Stimulated activated CD8-positive, alpha-beta memory T cell treated with anti-CD3 and anti-CD28 coated beads, Interleukin-7, amount 100 ng/mL, for 4 hours (primary cell): ENCODE results near the gene LRRC2.
"Not testable (repeated sequence)": the region's sequence is repeated elsewhere in the genome, so short reads cannot be mapped to it uniquely, and the experiment has no call there.

Source experiments
- DNase-seq, 2 donors: peaks; one replicate each; pipeline ENCODE4 v3.0.0-alpha.2; 2020; ENCODE audit warnings: low read depth in 2 of 2

The LRRC2 gene, protein sequence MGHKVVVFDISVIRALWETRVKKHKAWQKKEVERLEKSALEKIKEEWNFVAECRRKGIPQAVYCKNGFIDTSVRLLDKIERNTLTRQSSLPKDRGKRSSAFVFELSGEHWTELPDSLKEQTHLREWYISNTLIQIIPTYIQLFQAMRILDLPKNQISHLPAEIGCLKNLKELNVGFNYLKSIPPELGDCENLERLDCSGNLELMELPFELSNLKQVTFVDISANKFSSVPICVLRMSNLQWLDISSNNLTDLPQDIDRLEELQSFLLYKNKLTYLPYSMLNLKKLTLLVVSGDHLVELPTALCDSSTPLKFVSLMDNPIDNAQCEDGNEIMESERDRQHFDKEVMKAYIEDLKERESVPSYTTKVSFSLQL

DNA sequence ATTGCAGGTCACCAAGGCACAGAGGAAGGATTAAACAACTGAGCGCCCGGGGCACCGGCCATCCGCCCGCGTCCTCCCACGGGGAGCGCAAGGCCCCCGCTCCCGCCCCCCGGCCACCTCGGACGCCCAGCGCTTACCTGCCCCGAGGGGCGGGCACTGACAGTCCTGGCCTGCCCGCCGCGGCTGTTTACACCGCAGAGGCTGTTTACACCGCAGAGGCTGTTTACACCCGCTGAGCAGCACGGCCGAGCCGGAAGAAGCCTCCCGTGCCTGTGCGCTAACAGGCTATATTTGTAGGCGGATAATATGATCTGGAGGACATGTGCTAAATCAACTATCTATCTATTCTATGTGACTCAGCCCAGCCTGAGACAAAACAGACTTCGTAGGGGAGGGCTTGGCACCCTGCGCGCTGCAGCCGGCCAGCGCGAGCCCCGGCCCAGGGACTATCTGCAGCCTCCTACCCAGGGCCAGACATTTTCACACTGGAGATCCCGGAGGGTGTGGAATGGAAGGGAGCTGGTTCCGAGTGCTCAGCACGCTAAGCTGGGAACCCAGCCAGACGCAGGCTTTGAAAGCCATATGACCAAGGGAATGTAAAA, at the start of gene LRRC2:
LRRC2 (minus strand) TSS at position 263 of the 602 bp plus-strand sequence. CDS start 14,711 bp downstream, outside the sequence.
- DNase-seq: peak in 1 of 2 donors; percentile 6

- no peak for DNase-seq
These were observed 49.1 kb upstream of the LRRC2 start for GRCh38 chr3:46615050-46615775.

DNA sequence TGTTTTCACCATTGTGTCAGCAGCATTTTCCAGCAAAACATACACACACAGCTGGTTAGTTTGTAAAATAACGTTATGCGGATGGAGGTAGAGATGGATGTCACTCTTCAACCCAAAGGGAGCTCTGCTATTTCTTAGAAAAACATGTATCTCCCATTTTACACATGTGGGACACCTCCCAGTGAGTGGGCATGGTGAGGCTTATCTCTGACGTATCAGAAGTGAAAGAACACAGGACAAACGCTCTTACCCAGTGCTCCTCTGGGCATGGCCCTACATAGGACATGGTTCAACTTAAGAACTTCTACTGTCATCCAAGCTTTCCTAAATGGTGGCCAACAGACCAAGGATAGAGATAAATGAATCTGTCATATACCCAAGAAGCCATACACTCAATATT, 48.3 kb upstream of the LRRC2 start:
- DNase-seq: no peak

- DNase-seq: no peak
These were observed 47.4 kb upstream of the LRRC2 start for GRCh38 chr3:46613313-46614005.

GRCh38 chr3:46612324-46612723, 46.2 kb upstream of the LRRC2 start, which contains the start of gene FAM240A:
FAM240A (plus strand) TSS chr3:46612525; CDS start chr3:46612684, 159 bp downstream.
- no peak for DNase-seq

- DNase-seq: no peak
These were observed 44.0 kb upstream of the LRRC2 start for GRCh38 chr3:46609944-46610722.

GRCh38 chr3:46609212-46609721, 43.2 kb upstream of the LRRC2 start:
- DNase-seq: no peak

DNA sequence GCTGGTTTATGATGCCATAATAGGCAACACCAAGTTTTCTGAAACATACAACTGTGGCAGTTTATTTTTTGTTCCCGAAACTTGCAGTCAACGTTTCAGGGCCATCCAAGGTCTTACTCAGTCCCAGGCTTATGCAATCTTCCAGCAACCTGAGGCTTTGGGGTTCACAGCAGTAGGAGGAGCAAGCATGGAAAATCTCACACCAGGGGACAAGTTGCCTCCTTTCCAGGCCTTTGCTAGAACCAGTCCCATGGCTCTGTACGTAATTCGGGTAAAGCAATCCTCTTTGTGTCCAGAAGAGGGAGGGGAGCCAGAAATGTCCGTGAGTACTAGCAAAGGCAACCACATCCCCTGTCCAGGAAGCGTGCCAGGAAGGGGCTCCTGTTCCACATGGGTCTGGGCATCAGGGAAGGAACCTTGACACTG, 41.5 kb upstream of the LRRC2 start:
- no peak for DNase-seq

DNA sequence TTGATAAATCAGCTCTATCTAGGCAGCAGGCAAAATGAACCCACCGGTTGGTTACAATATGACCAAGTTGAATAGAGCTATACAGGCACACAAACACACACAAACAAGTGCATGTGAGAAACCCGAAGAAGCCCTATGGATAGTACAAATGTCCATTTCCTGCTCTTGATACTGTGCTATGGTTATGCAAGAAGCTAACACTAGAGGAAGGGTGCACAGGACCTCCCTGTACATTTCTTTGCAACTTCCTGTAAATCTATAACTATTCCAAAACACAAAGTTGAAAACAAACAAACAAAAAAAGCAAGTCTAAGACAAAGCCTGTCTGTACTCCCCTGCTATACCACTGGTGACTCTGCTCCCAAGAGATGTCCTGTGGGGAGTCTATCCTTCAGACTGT, 38.0 kb upstream of the LRRC2 start:
- no peak for DNase-seq

DNA sequence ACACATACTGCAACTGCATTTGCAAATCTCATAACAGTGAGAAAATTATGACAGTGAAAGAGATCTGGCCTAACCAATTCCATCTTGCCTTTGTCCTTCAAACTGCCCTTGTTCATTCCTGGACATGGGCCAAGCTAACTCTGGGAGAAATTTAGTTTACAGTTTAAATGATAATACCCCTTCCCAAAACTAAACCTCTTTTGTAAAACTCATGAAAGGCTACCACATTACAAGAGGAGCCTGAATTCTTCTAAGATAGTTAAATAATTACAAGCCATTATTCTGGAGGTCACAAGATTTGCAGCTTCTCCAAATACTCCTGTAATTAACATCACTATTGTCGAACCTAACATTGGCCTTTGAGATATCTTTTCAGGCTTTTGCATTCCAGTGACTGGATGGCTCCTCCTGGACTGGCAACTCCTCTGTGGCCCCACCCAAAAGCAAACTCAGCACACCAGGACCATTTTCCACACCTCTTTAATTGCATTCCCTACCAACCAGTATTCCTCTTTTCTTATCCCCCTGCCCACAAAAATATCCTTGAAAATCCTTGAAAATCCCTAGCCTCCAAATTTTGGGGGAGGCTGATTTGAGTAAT, 37.4 kb upstream of the LRRC2 start:
- DNase-seq: no peak

DNA sequence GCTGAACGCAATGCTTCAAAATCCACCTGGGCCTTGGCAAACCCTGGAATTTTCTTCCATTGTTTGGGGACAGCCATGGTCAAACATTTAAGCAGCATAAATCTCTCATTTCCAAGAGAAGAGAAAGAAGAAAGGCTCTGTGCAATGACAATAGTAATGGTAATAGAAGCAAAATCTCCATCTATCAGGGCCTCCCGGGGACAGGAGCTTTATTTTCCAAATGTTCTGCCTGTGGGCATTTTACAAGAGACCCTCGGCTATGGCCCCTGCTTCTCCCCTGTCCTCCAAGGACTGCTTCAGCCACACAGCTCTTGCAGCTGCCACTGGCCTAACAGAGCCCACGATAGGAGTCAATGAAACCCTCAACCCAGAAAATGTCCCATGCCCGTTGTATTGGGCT, 33.5 kb upstream of the LRRC2 start:
- no peak for DNase-seq

GRCh38 chr3:46595819-46596314, 29.8 kb upstream of the LRRC2 start:
- DNase-seq: no peak

DNA sequence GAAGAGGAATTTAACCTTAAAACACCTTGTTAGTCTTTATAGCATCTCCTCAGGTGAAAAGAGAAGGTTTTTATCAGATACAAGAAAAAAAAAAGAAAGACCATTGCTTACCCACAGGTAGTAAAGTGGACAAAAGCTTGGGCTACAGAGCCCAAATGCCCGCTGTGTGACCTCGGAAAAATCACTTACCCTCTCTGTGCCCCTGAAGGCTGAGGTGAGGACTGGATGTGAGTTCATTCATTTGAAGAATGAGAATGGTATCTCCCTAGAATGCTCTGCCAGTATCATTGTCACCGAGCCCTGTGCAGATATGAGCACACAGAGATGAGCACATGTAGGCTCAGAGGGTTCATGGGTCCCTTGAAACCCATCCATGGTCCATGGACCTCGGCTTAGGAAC, 28.6 kb upstream of the LRRC2 start:
- DNase-seq: no peak

DNA sequence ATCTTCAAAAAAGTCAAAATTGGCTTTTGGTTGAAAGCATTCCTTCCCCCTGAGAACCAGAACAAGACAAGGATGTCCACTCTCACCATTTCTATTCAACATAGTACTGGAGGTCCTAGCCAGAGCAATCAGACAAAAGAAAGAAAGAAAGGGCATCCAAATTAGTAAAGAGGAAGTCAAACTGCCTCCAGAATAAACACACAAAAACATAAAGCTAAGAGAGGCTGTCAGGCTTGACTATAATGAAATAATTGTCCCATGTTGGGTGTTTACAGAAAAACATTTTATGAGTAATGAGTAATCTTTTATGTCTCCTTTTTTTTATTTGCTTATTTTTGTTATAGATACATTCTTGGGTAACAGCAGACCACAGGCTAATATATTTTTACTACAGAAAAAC, 27.9 kb upstream of the LRRC2 start:
- DNase-seq: no peak

GRCh38 chr3:46593274-46593862, 27.3 kb upstream of the LRRC2 start:
- DNase-seq: no peak

DNA sequence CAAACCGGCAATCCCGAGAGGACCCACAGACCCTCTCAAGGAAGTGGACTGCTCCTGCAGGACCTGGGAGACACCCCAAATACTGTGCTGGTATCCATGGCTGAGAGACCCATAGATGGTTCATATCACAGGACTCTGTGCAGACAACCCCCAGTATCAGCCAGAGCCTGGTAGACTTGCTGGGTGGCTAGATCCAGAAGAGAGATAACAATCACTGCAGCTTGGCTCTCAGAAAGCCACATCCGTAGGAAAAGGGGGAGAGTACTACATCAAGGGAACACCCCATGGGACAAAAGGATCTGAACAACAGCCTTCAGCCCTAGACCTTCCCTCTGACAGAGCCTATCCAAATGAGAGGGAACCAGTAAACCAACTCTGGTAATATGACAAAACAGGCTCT, 21.2 kb upstream of the LRRC2 start:
- DNase-seq: not testable (repeated sequence)

DNA sequence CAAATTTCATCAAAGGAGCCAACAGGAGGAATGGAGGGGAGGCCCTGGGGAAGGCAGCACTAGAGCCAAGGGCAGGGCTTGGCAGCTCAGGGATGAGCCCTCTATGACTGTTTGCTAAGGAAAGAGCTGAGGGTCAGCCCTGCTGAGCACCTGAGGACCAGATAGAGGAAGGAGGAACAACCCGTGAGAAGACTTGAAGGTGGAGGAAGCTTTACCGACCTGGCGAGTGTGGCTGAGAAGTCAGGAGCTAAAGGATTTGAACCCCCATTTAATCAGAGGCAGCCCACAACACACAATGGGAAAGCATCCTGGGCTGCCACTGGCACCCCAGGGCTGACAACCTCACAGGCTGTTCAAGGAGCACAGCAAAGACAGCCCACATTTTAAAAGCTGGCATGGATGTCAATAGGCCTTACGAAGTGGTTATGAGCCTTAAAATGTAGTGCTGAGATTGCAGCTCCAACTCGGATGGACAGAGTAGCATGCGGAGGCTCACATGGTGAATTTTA, 20.7 kb upstream of the LRRC2 start:
- DNase-seq: no peak

DNA sequence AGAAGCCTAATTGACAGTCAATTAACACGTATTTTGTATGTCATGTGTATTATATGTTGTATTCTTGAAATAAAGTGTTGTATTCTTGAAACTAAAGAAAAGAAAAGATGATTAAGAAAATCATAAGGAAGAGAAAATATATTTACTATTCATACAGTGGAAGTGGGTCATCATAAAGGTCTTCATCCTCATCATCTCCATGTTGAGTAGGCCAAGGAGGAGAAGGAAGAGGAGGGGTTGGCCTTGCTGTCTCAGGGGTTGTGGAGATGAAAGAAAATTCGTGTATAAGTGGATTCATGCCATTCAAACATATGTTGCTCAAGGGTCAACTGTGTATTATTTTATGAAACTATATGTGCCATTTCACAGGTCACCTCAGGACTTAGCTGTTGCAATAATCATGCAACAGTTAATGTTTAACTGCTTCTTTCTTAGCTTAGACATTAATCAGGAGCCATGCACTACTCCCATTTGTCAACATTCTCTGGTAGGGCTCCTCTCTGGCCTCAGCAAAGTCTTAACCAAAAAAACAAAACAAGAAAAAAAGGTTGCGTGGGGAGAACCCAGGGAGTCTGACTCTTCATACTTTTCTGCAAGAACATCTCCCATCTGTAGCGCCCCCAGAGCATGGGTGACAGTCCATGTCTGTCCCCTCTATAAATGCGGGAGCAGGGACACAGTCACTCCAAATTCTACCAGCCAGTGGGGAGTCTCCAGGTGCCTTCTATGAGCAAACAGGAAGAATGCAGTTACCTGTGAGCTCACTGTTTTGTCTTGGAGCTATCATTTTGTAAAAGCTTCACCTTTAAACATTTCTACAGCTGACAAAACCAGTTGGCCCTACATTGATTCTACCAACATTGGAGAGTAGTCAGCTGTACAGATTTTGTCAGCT, 19.9 kb upstream of the LRRC2 start:
- no peak for DNase-seq
